NCI-H526 treated with DMSO at 0.1 percent for 48 hours (cell line): ENCODE results near the gene SARS2.

ENCODE experiments used
- DNase-seq: peaks from one replicate; lab custom pipeline; 2025; lab: John Stamatoyannopoulos, UW

Gene SARS2

DNA sequence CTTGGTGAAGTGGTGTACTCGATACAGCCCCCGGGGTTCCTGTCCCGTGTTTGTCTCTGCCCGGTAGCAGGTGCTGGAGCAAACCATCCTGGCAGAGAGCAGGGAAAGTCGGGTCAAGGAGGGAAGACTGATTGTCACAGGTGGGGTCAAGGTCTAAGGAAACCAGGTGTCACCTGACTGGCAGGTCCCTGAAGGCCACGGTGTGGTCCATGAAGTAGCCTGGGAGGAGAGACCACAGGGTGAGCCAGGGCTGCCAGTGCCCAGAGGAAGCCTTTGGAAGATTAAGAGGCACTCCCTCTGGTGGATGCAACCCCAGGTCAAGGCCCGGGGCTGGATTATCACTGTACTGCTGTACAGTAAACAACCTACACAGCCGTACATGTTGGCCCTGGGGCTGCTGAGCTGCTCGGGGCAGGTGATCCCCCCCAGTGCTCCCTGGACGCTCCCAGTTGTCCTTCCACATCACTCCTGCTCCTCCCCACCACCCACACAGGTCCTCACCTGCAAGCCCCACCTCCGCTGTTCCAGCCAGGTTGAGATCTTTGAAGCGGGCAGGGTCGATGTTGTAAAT lies 12.6 kb downstream of the SARS2 start:
- DNase-seq, result no peak

DNA sequence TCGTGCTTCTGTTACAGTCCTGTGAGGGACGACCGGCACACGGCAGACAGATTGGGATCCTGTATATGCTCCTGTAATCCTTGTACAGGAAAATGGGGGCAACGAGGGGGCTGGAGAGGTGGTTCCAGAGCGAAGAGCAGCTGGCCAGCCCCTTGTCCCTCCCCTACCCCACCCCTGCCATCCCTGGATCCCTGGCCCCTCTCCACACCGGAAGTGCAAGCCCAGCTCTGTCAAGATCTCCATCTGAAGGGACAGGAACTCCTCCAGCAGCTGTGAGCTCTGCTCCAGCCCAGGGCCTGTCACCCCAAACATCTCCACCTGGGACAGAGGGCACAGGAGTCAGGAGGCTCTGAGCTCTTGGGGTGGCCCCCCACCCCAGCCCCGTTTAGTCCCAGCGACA lies 13.0 kb downstream of the SARS2 start:
- no peak for DNase-seq

DNA sequence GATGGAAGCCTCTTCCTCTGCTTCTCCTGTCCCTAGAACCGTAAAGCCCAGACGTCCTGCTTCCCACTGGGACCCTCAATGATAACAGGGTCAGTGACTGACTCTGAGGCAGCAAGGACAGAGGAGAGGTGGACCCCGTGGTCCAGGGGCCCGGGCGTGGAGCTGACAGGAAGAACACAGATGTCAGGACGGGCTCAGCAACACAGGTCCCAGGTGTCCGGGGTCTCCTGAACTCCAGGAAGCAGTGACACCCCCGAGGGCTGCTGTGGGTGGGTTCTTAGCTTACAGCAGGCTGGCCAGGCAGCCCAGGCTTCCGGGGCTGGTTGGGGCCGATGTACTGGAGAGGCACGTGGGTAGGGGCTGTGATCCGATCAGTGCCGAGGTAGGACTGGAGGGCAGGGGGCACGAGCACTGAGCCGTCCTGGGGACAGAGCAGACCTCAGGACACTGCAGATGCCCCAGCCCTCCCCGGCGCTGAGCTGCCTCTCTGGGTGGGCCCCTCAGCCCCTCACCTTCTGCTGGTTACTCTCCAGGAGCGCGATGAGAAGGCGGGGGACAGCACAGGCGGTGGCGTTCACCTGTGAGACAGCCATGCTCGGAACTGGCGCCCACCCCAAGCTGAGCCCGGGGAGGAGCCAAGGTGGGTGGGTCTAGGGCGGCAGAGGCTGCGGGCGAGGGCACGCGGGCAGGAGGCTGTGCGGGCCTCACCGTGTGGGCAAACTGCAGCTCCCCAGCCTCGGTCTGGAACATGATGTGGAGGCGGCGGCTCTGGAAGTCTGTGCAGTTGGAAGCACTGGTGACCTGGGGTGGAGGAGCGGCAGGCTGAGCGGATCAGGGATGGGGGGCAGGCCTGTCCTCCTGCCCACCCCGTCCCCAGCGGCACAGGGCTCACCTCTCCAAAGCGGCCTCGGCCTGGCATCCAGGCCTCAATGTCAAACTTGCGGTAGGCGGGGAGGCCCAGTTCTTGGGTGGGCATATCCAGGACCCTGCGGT lies 14.9 kb downstream of the SARS2 start:
- no peak for DNase-seq

DNA sequence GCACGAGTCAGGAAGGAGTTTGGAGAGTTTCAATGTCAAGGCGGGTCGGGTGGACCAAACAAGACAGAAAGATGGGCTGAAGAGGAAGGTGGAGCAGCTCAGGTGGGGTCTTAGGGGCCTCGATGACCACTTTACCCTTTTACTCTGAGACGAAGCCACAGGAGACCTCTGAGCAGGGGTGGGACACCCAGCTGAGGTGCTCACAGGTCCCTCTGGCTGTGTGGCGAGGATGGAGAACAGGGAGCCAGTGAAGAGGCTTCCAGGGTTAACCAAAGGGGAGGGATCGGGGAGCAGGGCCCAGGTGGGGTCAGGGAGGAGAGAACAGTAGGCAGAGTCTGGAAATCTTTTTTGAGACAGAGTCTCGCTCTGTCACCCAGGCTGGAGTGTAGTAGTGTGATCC lies 16.6 kb downstream of the SARS2 start:
- DNase-seq, result no peak

DNA sequence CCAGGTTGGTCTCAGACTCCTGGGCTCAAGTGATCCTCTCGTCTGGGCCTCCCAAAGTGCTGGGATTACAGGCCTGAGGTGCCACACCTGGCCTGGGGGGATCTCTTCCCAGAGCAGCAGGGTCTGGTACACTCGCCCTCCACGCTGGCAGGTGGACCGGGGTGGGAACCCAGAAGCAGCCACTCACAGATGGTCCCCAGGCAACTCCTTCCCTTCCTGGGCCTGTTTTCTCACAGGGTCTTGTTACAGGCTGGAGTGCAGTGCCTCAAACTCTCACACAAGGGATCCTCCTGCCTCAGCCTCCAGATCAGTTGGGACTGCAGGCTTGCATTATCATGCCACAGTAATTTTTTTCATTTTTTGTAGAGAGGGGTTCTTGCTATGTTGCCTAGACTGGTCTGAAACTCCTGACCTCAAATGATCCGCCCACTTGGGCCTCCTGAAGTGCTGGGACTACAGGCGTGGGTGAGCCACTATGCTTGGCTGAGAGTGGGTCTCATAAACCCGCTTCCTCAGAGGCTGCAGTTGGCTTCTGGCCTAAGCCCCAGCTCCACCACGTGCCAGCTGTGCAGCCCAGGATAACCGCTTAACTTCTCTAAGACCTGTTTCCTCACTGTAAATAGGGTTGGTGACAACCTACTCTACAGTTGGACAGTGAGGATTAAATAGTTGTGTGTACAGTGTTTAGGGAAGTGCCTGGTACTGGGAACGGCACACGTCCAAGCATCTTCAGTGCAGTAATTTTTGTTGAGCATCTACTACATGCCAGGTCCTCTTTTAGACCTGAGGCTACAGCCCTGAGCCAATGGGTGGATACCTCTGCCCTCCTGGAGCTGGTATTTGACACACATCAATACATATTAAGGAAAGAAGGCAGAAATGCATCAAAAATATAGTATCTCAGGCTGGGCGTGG lies 17.7 kb downstream of the SARS2 start:
- DNase-seq, result no peak

DNA sequence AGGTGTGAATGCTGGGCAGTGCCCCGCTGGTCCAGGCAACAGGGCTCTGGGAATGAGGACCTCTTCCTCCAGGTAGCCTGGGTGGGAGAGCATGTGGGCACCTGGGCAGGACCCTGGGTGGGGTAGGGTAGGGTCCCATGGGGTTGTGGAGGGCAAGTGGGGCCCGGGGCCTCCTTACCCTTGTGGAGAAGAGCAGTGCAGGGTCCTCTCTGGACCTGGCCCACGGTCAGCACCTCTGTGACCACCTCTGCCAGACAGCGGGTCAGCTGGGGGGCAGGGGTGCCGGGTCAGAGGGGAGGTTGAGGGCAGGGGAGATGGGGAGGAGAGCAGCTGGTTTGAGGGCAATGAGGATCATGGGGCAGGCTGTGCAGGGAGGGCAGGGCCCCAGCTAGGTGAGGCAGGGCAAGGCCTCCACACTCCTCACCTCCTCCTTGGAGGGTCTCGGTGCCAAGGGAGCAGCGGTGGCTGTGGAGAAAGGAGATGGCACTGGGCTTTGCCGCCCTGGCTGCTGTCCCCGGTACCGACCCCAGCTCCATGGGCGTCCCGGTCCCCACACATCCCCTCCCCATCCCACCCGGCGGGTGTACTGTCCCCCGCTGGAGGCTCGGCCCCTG lies 19.1 kb downstream of the SARS2 start:
- no peak for DNase-seq

DNA sequence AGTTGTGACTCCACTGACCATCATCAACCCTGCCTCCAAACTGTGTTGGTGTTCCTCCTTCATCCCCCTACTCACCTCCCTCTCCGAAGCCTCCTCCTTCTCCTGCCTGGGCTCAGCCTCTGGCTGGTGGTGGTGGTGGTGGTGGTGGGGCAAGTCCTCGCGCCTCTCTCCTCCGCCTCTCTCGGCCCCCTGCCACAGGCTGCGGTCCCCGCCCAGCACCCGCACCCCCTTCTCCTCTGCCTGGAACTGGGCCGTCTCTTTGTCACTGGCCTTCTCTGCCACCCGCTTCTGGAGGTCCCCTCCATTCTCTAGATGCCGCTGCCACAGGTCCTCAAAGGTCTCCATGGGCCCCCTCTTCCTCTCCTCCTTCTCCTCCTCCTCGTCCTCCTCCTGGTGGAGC lies 20.1 kb downstream of the SARS2 start:
- no peak for DNase-seq

DNA sequence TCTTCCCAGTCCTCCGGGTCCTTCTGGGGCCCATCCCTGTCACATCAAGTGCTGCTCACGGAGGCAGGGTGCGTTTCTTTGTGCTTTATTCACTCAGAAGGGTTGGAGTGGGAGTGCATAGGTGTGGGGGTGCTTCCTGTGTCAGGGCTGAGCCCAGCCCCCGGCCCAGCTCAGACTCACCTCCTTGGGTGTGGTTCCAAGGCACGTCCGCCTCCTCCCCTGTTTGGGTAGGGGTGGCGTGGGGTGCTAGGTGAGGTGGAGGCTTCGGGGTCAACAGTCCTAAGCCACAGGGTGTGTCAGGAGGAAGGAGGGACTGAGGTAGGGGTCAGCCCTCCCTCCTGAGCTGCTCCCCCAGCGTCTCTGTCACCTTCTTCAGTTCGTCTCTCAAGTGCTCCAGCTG lies 21.7 kb downstream of the SARS2 start:
- DNase-seq, result no peak

DNA sequence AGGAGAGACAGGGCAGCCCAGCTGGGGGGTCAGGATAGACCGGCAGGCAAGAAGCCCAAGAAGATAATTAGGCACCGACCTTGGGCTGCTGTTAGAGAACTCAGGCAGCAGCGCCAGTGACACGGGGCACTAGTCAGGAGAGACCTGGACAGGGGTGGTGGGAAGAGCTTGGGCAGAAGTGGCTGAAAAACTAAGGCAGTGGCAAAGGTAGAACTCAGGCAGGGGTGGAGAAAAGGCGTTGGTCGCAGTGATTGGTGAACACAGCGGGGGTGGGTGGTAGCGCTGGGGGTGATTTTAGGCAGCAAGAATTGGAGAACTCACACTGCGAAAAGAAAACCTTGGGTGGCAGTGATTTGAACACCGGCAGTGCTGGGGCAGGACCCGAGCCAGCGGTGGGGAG lies 22.9 kb downstream of the SARS2 start:
- no peak for DNase-seq

DNA sequence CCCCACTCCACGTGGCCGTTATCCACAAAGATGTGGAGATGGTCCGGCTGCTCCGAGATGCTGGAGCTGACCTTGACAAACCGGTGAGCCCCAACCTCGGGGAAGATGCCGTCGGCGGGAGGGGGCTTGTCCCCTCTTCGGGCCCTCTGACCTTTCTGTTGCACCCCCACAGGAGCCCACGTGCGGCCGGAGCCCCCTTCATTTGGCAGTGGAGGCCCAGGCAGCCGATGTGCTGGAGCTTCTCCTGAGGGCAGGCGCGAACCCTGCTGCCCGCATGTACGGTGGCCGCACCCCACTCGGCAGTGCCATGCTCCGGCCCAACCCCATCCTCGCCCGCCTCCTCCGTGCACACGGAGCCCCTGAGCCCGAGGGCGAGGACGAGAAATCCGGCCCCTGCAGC lies 23.3 kb downstream of the SARS2 start:
- no peak for DNase-seq

DNA sequence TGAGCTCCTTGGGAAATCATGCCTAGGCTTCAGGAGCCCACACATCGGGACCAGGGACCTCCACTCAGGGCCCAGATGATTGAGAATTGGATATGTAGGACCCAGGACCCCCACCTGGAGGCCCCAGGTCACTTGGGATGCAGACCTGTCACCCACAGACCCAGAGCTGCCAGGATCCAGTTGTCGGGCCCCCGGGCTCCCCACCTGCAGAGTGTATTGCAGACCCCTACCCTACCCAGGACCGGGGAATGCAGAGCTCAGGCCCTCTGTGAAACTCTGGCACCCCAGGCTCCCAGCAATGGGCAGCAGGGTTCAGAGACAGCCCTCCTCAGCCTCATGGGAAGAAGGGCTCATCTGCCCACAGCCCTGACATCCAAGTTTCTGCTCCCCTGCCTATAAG lies 24.9 kb downstream of the SARS2 start:
- DNase-seq, result no peak

DNA sequence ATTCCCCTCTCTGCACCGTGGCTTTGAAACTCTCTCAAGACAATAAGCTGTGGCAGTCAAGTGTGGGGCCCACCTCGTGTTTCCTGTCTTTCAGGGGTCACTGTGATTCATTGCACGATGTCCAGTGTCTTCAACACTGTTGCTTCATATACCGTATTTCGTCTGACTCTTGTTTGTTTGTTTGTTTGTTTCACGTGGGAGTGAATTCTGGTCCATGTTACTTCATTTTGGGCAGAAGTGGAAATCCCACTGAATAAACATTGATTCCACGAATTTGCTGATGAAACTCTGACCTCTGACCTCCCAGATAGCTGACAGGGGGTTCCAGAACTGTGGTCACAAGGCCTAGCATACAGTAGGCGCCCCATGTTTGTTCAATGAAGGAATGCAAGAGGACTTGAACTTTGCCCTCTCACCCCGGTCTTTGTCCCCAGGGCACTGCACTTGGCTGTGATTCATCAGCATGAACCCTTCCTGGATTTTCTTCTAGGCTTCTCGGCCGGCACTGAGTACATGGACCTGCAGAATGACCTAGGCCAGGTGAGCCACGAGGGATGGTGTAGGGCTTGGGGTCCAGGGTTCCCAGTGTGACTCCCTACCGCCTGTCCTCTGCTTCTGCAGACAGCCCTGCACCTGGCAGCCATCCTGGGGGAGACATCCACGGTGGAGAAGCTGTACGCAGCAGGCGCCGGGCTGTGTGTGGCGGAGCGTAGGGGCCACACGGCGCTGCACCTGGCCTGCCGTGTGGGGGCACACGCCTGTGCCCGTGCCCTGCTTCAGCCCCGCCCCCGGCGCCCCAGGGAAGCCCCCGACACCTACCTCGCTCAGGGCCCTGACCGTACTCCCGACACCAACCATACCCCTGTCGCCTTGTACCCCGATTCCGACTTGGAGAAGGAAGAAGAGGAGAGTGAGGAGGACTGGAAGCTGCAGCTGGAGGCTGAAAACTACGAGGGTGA lies 25.7 kb downstream of the SARS2 start:
- no peak for DNase-seq

DNA sequence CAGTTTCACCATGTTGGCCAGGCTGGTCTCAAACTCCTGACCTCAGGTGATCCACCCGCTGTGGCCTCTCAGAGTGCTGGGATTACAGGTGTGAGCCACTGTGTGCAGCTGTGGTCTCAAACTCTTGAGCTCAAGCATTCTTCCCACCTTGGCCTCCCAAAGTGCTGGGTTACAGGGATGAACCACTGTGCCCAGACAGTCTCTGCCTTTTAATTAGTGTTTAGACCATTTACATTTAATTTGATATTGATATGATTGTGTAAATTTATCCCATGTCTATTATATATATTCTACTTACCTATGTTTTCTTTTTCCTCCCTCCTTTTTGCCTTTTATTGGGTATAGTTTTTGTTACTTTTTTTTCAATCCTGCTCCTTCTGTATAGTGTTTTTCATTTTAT lies 28.9 kb downstream of the SARS2 start:
- DNase-seq, result no peak

DNA sequence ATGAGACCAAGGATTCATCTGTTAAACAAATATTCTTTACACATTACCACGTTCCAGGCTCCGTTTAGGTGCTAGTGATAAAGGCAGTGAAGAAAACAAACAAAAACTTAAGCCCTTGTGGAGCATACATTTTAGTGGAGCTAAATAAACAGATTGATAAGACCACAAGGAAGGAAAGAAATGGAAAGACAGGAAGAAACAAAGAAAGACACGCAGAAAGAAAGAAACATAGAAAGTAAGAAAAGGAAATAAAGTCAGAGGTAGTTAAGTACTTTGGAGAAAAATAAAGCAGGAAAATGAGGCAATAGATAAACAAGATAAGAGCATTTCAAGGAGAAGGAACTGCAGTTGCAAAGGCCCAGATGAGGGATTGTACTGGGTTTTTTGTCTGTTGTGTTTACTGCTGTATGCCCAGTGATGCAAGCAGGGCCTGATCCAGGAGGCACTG lies 29.8 kb downstream of the SARS2 start:
- no peak for DNase-seq

DNA sequence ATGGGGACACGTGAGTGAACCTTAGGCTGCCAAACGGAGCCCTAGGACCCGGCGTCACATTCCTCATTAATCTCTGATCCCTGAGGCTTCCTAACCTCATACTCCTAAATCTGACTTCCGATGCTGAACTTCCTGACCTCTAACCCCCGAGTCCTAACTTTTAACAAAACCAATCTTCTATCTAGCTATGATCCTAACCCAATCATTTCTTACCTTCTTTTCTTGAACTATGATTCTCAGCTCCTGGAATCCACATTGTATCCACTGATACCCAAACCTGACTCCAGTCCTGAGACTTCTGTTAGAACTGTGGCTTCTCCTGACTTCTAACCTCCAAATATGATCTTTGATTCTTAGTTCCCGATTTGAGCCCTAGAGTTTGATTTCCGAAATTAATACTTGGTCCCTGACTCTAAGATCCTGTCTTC lies 30.3 kb downstream of the SARS2 start:
- DNase-seq, result no peak

DNA sequence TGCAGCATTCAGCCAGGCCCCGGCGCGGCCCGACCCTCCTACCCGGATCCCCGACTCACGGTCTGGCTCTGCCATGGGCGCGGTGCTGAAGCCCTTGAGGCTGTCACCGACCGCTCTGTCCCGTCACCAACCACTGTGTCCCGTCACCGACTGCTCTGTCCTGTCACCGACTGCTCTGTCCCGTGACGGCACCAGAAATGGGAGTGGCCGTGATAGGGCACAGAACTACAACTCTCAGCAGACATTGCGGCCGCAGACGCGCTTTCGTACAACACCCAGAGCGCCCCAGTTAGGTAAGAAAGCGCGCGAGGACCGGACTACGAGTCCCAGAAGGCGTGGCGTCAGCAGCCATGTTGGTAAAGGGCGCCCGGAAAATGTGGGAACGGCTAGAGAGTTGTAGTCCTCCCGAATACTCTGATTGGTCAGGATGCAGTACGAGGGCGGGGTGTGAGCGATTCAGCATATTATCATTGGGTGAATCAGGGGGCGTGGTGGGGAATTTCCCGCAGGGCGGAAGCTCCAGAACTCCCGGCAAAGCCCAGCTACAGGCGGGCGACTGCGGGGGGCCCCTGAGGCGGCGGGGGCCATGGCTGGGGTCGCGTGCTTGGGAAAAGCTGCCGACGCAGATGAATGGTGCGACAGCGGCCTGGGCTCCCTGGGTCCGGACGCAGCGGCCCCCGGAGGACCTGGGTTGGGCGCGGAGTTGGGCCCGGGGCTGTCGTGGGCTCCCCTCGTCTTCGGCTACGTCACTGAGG lies 30.9 kb downstream of the SARS2 start, which contains the start of the genes NFKBIB and SIRT2:
TSS of gene NFKBIB (plus strand) at position 523 of the 755 bp plus-strand sequence. CDS start at position 587, 64 bp downstream.
TSS of gene SIRT2 (minus strand) at position 172 of the 755 bp plus-strand sequence. CDS start at position 75, 97 bp downstream.
- peak; percentile 99 for DNase-seq

DNA sequence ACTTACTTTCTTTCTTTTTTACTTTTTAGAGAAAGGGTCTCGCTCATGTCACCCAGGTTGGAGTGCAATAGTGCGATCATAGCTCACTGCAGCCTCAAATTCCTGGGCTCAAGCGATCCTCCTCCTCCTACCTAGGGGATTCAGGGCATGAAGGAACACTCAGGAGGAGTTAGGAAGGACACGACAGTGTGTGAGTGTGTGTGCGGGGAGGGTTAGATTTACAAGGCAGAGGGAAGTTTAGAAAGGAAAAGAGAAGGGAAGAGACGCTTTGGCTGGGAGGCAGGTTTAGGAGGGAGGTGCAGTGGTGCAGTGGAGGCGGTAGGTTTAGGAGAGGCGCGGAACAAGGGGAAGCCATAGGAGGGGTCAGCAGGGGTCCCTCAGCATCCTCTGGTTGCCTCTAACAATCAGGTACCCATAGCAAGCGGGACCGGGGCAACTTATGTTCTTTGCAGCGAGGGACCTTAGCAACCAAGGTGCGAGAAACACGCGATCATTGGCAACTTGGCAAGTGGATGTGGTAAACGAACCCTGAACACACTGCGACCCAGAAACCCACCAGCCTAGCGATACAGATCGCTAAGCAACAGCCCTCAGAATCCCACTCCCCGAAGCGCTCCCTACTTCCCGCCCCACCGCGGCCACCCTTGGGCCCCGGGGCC lies 31.6 kb downstream of the SARS2 start:
- DNase-seq, result no peak

DNA sequence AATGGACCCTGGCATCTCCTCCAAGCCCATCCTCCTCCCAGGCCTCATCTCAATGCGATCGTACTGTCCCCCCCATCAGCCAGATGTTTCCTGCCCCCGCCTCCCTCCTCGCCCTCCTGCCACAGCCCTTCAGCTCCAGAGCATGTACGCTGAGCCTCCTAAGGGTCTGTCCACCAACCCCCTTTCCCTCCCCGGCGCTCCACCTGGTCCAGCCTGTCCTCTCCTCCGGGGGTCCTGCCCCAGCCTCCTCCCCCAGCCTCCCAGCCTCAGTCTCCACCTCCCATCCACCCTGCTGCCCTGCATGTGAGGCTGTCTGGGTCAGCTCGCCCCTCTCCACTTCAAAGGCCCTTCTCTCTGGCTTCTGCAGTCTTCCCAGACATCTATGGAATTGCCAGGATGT lies 35.6 kb downstream of the SARS2 start:
- no peak for DNase-seq

DNA sequence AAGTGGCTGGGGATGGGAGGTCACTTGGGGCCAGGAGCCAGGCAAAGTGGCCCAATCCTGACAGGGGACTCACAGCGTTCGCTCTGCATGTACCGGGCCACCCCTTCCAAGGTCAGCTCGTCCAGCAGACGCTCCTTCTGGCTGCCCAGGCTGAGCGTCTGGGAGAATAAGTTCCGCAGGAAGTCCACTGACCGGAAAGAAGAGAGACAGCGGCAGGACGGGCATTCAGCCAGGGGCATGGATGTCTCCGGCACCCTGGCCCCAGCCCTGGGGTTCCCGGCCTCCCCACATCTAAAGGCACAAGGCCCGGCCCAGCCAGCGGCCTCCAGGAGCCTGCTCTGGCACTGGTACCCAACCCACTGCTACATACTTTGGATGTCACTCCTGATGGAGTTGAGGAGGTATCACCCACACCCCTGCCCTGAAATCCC lies 37.2 kb downstream of the SARS2 start:
- no peak for DNase-seq
